Glutamatergic neuron (in vitro differentiated cells): ENCODE measurements around the gene TMEM183A. TPM values are rescaled to one million over a fixed set of nuclear protein-coding genes. Genes with fewer than 3 reads are reported as not detected.

Experiments used
- DNase-seq: peaks from one replicate; pipeline ENCODE4 v3.0.0; 2022
- H3K27ac Mint-ChIP-seq: one replicate; pipeline ENCODE4 v1.8.0; 2020; ENCODE audit warnings: mild to moderate bottlenecking, mixed read lengths, inconsistent platforms; ENCODE audit not compliant: unreplicated experiment
- H3K27me3 Mint-ChIP-seq: one replicate; pipeline ENCODE4 v1.8.0; 2020; ENCODE audit warnings: mild to moderate bottlenecking, moderate library complexity, mixed read lengths, inconsistent platforms; ENCODE audit not compliant: unreplicated experiment
- H3K36me3 Mint-ChIP-seq: one replicate; pipeline ENCODE4 v1.8.0; 2020; ENCODE audit warnings: mild to moderate bottlenecking, mixed read lengths, inconsistent platforms; ENCODE audit not compliant: unreplicated experiment
- H3K4me1 Mint-ChIP-seq: one replicate; pipeline ENCODE4 v1.8.0; 2020; ENCODE audit warnings: mild to moderate bottlenecking, low read depth, mixed read lengths, inconsistent platforms; ENCODE audit not compliant: unreplicated experiment
- H3K4me3 Mint-ChIP-seq: one replicate; pipeline ENCODE4 v1.8.0; 2020; ENCODE audit warnings: mild to moderate bottlenecking, mixed read lengths, inconsistent platforms; ENCODE audit not compliant: unreplicated experiment
- H3K9me3 Mint-ChIP-seq: one replicate; pipeline ENCODE4 v1.8.0; 2020; ENCODE audit warnings: mild to moderate bottlenecking, moderate library complexity, mixed read lengths, inconsistent platforms; ENCODE audit not compliant: unreplicated experiment
- total RNA-seq: library from RNA; stranded (reverse); fragmentation: NEBNext Ultra II Directional; extraction: Animal tissue kit (Norgen Biotek cat#: 25700); gene quantifications from one replicate; pipeline ENCODE4 v1.2.1, GENCODE V29; 2021; ENCODE audit not compliant: unreplicated experiment
- TF ChIP-seq, protein P1 (sequence below): fragments of 200-600 bp; sonication (generic); IDR thresholded peaks from one replicate; pipeline ENCODE4 v1.5.0; 2021; ENCODE audit not compliant: partially characterized antibody, unreplicated experiment

Gene TMEM183A
- total RNA-seq, 1 donor from 2014 or later = 61.5 TPM

DNA sequence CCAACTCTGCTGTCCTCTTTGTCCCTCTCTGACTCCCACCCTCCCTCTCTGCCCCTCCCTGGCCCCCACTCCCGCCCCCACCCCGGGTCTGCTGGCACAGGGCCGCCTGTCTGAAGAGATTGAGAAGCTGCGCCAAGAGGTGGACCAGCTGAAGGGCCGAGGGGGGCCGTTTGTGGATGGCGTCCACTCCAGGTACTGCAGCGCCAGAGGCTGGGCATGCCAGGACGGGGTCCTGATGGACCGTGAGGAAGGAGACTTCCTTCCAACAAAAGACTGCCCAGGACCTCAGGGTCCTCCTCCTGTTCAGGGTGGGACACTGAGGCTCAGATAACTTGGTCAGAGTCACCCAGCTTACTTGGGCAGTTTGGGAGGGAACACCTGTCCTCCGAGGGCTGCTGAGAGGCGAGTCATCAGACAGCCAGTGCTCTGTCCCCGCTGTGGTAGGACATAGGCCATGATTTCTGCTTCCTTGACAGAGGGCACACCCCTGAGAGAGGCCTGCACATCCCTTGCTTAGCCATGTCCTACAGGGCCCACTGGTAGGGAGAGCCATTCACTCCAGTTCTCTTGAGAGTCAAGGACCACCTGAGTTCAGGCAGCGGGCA lies 42.5 kb downstream of the TMEM183A start:
- H3K4me3 Mint-ChIP-seq = no peak overlapping the region
- peaks cover 24% of the 10 kb centered on the region for H3K4me1 Mint-ChIP-seq
- H3K36me3 Mint-ChIP-seq = peaks cover 6% of the 10 kb centered on the region
- DNase-seq = no peak
- no peak overlapping the region for H3K27ac Mint-ChIP-seq
- TF ChIP-seq, protein P1, sequence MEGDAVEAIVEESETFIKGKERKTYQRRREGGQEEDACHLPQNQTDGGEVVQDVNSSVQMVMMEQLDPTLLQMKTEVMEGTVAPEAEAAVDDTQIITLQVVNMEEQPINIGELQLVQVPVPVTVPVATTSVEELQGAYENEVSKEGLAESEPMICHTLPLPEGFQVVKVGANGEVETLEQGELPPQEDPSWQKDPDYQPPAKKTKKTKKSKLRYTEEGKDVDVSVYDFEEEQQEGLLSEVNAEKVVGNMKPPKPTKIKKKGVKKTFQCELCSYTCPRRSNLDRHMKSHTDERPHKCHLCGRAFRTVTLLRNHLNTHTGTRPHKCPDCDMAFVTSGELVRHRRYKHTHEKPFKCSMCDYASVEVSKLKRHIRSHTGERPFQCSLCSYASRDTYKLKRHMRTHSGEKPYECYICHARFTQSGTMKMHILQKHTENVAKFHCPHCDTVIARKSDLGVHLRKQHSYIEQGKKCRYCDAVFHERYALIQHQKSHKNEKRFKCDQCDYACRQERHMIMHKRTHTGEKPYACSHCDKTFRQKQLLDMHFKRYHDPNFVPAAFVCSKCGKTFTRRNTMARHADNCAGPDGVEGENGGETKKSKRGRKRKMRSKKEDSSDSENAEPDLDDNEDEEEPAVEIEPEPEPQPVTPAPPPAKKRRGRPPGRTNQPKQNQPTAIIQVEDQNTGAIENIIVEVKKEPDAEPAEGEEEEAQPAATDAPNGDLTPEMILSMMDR = no peak
- peaks cover 17% of the 10 kb centered on the region for H3K27me3 Mint-ChIP-seq
- peaks cover 7% of the 10 kb centered on the region for H3K9me3 Mint-ChIP-seq

DNA sequence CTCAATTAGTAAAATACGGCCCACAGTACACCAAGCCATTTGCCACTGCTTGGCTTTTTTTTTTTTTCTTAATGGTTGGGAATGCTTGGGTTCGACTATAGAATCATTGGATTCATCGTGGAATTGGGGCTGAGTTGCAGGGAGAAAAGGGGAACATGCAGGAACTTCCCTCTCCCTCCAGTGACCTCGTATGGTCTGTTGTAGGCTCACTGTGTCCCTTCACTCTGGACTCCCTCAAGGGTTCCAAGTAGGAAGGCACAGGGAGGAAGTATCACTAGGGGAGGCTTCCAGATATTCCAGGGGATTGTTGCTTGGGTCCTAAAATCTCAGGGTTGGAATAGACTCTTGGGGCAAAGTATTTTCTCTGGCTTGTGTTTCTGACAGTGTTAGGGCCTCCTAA lies 43.7 kb downstream of the TMEM183A start:
- Mint-ChIP-seq H3K9me3 (peaks cover 7% of the 10 kb centered on the region), H3K27me3 (peaks cover 14% of the 10 kb centered on the region), H3K4me3 (no peak overlapping the region), H3K4me1 (peaks cover 26% of the 10 kb centered on the region), H3K27ac (no peak overlapping the region), H3K36me3 (peaks cover 6% of the 10 kb centered on the region)
- DNase-seq = no peak
- TF ChIP-seq, protein P1 = no peak

DNA sequence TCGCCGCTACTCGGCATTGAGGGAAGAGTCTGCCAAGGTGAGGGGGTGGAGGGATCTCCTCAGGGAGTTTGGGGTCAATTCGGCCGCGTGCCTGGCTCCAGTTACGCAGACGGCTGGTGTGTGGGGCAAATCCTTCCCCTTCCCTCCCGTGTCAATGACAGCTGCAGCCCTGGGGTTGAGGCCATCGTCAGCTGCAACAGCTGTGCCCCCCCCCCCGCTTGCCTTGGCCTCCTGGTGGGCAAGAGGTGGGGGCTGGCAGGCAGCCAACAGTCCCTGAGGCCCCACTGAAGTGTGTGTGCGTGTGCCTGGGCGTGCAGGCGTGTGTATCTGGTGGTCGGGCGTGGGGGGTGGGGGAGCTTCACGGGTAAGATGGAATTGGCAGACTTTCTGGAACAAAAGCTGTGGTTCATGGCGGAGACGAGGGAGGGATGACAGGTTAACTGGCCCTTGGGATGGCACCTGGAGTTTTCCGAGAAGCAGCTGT lies 44.7 kb downstream of the TMEM183A start:
- peaks cover 3% of the 10 kb centered on the region for H3K36me3 Mint-ChIP-seq
- H3K4me3 Mint-ChIP-seq = peak overlapping the region; percentile 48
- peaks cover 8% of the 10 kb centered on the region for H3K9me3 Mint-ChIP-seq
- TF ChIP-seq, protein P1 = no peak
- peaks cover 14% of the 10 kb centered on the region for H3K27me3 Mint-ChIP-seq
- no peak for DNase-seq
- peaks cover 26% of the 10 kb centered on the region for H3K4me1 Mint-ChIP-seq
- H3K27ac Mint-ChIP-seq = peak overlapping the region; percentile 41

DNA sequence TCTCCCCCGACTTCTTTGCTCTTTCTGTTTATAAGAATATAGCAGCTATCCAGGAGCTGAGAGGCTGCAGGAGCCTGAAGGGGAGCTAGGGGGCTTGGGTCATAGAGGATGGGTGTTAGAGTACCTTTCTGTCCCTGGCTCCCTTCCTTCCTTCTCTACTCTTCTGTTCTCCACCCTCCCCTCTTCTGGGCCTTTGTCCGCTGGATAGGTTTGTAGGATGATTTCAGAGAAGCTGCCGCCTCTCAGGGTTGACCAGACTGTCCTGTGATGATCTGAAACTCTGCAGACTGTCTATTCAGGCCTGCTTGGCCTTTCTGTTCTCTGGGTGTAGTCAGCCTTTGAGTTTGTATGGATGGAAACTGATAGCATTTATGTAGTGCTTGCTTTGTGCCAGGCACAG lies 45.4 kb downstream of the TMEM183A start:
- peaks cover 13% of the 10 kb centered on the region for H3K27me3 Mint-ChIP-seq
- DNase-seq = no peak
- H3K4me3 Mint-ChIP-seq = no peak overlapping the region
- TF ChIP-seq, protein P1 = no peak
- H3K27ac Mint-ChIP-seq = no peak overlapping the region
- H3K4me1 Mint-ChIP-seq = peaks cover 32% of the 10 kb centered on the region
- peaks cover 6% of the 10 kb centered on the region for H3K9me3 Mint-ChIP-seq
- no peaks in the 10 kb centered on the region for H3K36me3 Mint-ChIP-seq

DNA sequence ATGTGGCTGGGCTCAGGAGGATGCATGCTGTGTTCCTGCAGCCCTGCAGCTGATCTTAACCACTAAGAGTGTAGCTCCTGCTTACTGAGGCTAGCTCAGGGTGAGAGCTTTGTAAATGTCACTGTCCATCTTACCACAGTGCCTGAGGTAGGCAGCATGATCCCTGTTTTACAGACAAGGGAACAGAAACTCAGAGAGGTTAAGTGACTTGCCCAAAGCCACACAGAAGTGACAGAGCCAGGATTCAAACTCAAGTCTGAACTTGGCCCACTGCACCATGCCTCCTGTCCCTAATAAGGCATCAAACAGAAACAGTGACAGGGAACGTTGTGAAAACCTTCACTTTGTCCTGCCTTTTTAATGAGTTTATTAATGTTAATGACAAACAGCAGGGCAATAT lies 47.0 kb downstream of the TMEM183A start:
- no peak for DNase-seq
- no peaks in the 10 kb centered on the region for H3K36me3 Mint-ChIP-seq
- TF ChIP-seq, protein P1 = no peak
- H3K4me1 Mint-ChIP-seq = peaks cover 33% of the 10 kb centered on the region
- peaks cover 2% of the 10 kb centered on the region for H3K9me3 Mint-ChIP-seq
- H3K4me3 Mint-ChIP-seq = no peak overlapping the region
- H3K27me3 Mint-ChIP-seq = peaks cover 12% of the 10 kb centered on the region
- H3K27ac Mint-ChIP-seq = no peak overlapping the region
